SK-N-MC (cell line): ENCODE measurements around the gene SEM1.
"Not testable (repeated sequence)": the region's sequence is repeated elsewhere in the genome, so short reads cannot be mapped to it uniquely, and the experiment has no call there.

Source experiments
- DNase-seq: peaks from one replicate; pipeline ENCODE4 v3.0.0-alpha.2; 2011; ENCODE audit warnings: low read depth, low spot score
- H3K27ac ChIP-seq: fragments of 200-600 bp; sonication (generic); 2 replicates; pipeline ENCODE4 v1.5.1; 2016; ENCODE audit warnings: mixed run types
- H3K36me3 ChIP-seq: fragments of 200-600 bp; sonication (generic); 2 replicates; pipeline ENCODE4 v1.6.1; 2017; ENCODE audit warnings: antibody characterized with exemption, low read length, mixed read lengths; ENCODE audit not compliant: insufficient read depth
- H3K4me3 ChIP-seq: fragments of 200-600 bp; sonication (generic); 2 replicates; pipeline ENCODE4 v1.5.1; 2016
- H3K9ac ChIP-seq: fragments of 200-600 bp; sonication (generic); 2 replicates; pipeline ENCODE4 v1.8.0; 2017; ENCODE audit warnings: mixed run types, mixed read lengths; ENCODE audit not compliant: insufficient read length
- H3K9me3 ChIP-seq: fragments of 200-600 bp; sonication (generic); 2 replicates; pipeline ENCODE4 v1.6.1; 2017; ENCODE audit warnings: low read depth, mild to moderate bottlenecking, antibody characterized with exemption, low read length, moderate library complexity, mixed read lengths
- EZH2 ChIP-seq: fragments of 200-600 bp; sonication (generic); IDR thresholded peaks from one replicate; pipeline ENCODE4 v1.6.1; 2017; ENCODE audit warnings: antibody characterized with exemption
- FOXP2 ChIP-seq: optimal IDR thresholded peaks from 2 replicates; pipeline ENCODE3; 2011; ENCODE audit warnings: mild to moderate bottlenecking, moderate library complexity; ENCODE audit not compliant: insufficient read depth; ENCODE audit errors: extremely low read length, control extremely low read depth
- POLR2AphosphoS5 ChIP-seq: IDR thresholded peaks from 2 replicates; pipeline ENCODE4 v1.6.1; 2012; ENCODE audit warnings: mild to moderate bottlenecking, low read depth, low read length, borderline replicate concordance

SEM1 gene

GRCh38 chr7:96647733-96648132, 61.9 kb downstream of the SEM1 start:
- no peak for TF ChIP-seq EZH2
- TF ChIP-seq FOXP2: no peak
- no peak for TF ChIP-seq POLR2AphosphoS5
- Histone ChIP-seq H3K4me3 (no peak overlapping the region), H3K27ac (no peak overlapping the region), H3K9ac (no peak overlapping the region), H3K9me3 (no peaks in the 10 kb centered on the region), H3K36me3 (no peaks in the 10 kb centered on the region)
- no peak for DNase-seq

- DNase-seq: no peak
- H3K4me3 ChIP-seq: no peak overlapping the region
- no peak overlapping the region for H3K9ac ChIP-seq
- H3K27ac ChIP-seq: no peak overlapping the region
- no peaks in the 10 kb centered on the region for H3K36me3 ChIP-seq
- no peaks in the 10 kb centered on the region for H3K9me3 ChIP-seq
- TF ChIP-seq EZH2 (no peak), FOXP2 (no peak), POLR2AphosphoS5 (no peak)
Measured at GRCh38 chr7:96645084-96645483, 64.6 kb downstream of the SEM1 start.

GRCh38 chr7:96643436-96643835, 66.2 kb downstream of the SEM1 start:
- not testable (repeated sequence) for H3K4me3 ChIP-seq, H3K36me3 ChIP-seq, H3K27ac ChIP-seq, DNase-seq, H3K9me3 ChIP-seq, H3K9ac ChIP-seq

GRCh38 chr7:96640054-96640453, 69.6 kb downstream of the SEM1 start:
- no peaks in the 10 kb centered on the region for H3K36me3 ChIP-seq
- no peak for DNase-seq
- H3K4me3 ChIP-seq: no peak overlapping the region
- H3K27ac ChIP-seq: no peak overlapping the region
- no peaks in the 10 kb centered on the region for H3K9me3 ChIP-seq
- no peak overlapping the region for H3K9ac ChIP-seq
- no peak for TF ChIP-seq POLR2AphosphoS5
- no peak for TF ChIP-seq EZH2
